ENCODE data around the gene TEX53.

TEX53 gene

DNA sequence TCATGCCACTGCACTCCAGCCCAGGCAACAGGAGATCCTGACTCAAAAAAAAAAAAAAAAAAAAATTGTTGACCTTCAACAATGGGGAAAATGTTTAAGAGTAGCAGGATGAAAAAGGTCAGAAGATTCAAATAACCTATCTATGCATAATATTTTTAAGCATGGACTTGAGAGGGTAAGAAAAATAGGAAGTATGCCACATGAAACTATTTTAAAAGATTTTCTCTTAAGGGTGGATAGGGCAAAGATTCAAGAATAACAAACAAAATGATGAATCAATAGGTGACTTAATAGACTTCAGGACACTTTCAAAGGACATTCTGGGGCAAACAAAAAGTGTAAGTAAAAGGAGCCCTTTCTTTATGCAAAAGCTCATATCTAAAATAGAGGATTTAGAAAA lies 21.2 kb upstream of the TEX53 start:
- DNase-seq (ENCODE audit: low spot score): no peak

DNA sequence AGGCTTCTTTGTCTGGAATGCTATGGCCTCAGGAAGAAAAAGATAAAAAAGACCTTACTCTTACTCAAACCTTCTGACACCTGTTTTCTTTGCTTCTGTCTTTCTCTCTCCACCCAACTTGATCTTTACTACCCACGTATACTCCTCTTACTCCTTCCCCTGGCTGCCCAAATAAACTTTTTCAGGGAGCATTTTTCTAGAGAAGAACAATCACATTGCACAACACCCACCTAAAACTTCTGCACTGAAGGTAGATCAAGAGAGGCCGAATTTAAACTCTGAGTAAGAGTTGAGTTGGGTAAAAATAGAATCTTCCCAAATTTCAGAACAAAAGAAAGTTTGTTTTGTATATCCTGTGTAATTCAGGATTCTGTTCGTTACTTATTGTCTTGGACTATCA lies 20.5 kb upstream of the TEX53 start:
- DNase-seq (ENCODE audit: low spot score): no peak

DNA sequence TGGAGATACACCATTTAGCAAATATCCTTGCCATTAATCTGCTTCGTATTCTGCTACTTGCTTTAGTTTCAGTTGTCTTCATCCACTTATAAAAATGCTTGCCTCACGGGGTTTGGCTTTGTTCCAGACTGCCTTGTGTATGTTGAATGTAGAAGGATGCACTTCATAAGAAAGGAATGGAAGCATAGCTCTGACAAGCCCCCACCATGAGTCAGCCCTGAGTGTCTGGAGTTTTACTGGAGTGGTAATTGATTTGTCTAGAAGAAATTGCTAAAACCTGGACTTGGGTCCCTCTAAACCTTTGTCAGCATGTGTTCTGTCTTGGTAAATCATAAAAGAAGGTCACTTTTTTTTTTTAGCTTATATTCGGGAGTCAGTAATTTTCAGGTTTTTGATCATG lies 19.8 kb upstream of the TEX53 start:
- no peak for DNase-seq (ENCODE audit: low spot score)

DNA sequence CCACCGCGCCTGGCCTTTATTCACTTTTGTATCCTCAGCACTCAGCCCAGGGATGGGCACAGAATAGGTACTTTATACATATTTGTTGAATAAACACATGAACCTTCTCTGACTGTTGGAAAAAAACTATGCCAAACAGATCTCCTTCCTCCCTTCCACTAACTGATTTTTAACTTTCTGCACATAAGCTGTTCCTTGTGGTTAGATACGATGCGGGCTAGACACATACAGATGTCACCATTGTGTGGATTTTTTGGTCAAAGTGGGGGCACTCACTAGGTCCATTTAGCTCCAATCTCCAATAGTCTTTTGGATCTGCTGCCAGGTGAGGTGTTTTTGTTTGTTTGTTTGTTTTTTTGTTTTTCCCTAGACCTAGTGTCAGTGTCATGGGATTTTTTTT lies 19.3 kb upstream of the TEX53 start:
- DNase-seq (ENCODE audit: low spot score): no peak

DNA sequence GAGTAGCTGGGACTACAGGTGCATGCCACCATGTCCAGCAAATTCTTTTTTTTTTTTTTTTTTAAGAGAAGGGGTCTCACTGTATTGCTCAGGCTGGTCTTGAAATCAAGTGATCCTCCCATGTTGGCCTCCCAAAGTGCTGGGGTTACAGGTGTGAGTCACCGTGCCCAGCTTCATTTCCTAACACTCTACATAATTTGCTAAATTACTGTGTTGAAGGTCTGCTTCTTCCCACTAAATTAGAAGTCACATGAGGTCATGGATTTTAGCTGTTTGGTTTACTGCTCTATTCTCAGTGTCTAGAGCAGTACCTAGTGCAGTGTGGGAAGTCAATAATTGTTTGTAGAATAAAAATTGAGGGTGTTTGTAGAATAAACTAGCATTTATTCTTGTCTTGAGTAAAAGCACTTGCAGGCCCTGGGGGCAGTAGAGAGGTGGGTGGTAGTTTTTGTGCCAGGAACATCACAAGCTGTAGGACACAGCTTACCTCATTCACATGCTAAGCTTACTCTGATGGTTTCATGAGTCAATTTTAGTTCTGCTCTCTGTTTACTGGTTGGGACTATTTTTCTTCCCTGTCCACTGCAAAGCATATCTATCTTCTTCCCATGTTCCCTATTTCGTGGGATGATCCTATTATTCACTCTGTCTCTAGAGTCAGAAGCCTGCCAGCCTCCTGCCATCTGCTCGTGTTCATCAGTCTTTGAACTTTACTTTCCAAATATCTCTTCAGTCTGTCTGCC lies 17.4 kb upstream of the TEX53 start:
- DNase-seq (ENCODE audit: low spot score): no peak

DNA sequence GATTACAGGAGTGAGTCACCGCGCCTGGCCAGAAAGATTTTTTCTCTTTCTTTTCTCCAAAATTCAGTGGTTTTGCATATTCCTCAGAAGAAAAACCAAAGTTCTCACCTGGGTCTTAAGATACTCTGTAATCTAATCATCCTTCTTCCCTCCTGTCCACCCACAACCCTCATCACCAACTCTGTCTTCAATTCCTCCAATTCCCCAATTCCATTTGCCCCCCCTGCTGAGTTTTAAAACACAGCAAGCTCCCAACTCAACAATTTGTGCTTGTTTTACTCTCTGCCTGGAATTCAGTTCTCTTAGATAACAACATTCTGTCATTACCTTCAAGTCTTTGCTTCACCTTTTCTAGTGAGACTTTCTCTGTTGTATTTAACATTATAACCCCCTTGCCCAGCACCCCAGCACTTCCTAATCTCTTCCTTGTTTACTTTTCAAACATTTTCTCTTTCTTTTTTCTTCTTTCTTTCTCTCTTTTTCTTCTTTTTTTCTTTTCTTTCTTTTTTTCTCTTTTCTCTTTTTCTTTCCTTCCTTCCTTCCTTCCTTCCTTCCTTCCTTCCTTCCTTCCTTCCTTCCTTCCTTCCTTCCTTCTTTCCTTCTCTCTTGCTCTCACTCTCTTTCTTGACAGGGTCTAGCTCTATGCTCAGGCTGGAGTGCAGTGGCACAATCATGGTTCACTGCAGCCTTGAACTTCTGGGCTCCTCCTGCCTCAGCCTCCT lies 16.6 kb upstream of the TEX53 start:
- DNase-seq (ENCODE audit: low spot score): no peak

DNA sequence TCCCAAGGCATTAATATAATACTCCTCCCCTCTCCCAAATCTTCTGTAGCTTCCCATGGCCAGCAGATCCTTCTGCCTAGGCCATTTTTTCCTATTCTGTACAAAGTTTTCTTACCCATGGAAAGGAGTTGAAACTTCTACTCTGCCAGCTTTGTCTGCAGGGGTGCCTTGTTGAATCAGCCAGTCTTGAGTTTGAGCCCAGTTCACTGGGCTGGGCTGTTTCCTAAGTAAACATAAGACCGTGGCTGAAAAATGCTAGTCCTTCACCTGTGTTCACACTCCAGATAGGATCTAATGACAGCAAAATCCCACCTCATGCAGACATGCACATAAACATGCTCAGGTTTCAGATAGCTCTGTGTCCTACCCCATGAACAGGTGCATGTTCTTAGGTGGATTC lies 14.0 kb upstream of the TEX53 start:
- DNase-seq (ENCODE audit: low spot score): no peak

DNA sequence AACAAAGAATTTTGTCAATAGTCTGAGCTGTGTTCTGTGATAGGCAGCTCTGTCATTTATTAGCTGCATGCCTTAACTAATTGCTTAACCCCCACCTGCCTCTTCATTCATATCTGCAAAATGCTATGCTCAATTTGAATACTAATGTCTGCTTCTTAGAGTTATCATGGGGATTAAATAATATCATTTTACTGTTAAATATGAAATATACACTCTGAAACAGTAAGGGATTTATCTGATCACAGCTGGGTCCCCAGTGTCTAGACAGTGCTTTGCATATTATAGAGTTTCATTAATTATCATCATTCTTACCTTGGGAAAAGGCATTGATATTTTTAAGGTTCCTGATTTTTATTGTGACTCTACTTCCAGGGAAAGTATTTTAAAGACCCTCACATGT lies 12.4 kb upstream of the TEX53 start:
- DNase-seq (ENCODE audit: low spot score): no peak

DNA sequence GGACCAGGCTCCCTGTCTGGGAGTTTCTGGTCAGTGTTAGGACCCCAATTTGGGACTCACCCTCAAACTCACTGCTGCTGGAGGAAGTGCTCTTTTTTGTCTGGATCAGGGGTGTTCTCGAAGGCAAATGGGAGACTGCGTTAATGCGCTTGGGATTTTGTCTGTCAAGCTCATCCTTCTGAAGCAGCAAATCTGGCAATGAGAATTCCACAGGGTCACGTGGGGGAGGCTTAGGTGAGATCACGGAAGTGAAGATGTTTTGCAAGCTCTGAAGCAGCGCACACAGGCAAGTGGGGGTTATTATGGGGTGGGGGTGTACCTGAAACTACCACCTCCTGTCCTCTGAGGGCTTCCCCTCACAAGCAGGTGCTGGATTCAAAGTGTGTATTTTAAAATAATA lies 10.5 kb upstream of the TEX53 start:
- DNase-seq (ENCODE audit: low spot score): no peak

DNA sequence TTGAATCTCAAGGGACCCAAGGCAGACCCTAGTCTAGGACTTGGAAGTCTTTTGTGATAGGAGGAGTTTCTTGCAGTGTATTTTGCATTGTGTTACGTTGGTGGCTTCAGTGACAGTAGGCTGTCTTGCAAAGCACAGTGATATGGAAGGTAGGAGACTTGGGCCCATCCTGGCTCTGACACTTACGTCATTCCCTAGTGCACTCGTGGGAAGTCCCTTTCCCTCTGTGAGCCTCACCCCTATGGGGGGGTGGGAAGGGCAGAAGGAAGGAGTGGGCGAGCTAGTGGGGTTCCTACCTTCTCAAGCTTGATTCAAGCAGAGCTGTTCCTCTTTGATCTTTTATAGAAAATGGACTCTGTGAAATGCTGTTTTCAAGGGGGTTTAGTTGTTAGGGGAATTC lies 9.2 kb upstream of the TEX53 start:
- DNase-seq (ENCODE audit: low spot score): no peak

DNA sequence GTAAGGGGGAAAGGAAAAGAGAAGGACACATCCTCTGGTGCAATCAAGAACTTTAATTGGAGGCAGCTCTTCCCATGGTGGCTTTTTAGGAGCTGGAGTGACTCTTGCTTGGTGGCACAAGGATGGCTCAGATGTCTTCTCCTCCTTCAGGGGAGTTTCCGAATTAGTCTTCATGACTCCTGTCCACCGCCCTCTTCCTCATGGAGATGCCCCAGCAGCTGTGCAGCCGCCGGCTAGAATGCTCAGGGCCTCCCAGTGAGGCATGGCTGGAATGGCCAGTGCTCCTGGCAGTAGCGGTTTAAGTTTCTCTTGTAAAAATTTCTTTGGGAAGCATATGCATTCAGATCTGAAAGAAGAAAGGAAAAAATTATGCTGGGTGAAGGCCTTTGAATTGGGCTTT lies 8.8 kb upstream of the TEX53 start:
- no peak for DNase-seq (ENCODE audit: low spot score)

DNA sequence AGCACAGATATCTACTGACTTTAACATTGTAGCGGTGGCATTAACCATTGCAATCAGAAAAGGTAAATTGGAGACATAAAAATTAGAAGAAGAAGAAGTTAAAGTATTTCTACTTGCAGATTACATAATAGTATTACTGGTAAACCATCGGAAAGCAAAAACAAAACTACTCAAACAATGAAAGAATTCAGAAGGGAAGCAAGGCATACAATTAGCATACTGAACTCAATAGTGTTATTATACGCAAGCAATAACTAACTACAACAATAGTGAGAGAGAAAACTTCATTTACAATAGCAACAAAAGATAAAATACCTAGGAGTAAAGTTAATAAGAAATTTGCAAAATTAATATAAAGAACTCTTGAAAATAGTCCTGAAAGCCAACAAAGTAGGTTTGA lies 6.6 kb upstream of the TEX53 start:
- DNase-seq (ENCODE audit: low spot score): no peak

DNA sequence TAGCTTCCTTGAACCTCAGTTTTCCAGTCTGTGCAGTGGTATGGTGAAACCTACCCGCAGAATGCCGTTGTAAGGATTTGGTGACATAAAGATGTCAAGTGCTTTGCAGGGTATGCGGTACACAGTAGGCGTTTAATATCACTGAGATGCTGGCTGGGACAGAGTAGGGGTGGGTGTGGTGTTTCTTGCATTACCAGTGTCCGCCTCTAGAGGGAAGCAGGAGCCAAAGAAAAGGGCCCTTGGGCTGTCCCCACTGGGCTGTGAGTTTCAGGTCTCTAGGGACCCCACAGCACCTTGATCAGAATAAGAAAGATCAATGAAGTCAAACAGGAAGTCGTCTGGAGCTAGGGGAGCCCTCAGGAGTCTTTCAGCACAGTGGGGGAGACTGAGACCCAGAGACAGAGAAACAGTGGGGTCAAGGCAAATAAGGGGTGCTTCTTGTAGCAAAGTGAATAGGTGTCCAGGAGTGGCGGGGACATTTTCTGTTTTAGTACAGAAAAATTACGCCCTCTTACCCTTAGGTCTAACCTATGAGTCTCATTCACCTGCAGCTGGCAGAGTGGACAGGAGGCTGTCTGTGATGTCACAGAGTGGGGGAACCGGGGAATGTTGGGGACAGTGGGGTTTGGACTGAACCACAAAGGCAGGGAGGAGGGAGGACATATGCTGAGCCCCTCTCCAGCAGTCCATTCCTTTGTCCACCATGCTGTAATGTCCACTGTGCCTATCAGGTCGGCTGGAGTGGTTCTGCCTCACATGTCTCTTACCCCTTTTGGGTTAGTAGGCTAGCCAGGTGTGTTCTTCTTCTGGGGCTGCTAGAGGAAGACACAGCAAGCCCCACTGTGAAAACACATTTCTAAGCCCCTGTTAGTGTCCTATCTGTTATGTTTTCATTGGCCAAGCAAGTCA lies 4.7 kb upstream of the TEX53 start:
- DNase-seq (ENCODE audit: low spot score): peak; percentile 74

DNA sequence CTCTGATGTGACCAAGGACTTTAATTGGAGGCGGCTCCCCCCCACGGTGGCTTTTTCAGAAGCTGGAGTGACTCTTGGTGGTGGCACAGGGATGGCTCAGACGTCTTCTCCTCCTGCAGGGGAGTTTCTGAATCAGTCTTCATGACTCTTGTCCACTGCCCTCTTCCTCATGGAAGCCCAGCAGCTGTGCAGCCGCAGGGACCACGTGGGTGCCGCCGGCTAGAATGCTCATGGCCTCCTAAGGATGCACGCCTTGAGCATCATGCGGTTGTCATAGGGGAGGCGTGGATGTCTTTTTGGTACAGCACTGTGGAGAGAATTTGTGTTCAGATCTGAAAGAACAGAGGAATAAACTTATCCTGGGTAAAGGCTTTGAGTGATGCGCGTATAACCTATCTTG lies 1.3 kb downstream of the TEX53 start:
- DNase-seq (ENCODE audit: low spot score): no peak

DNA sequence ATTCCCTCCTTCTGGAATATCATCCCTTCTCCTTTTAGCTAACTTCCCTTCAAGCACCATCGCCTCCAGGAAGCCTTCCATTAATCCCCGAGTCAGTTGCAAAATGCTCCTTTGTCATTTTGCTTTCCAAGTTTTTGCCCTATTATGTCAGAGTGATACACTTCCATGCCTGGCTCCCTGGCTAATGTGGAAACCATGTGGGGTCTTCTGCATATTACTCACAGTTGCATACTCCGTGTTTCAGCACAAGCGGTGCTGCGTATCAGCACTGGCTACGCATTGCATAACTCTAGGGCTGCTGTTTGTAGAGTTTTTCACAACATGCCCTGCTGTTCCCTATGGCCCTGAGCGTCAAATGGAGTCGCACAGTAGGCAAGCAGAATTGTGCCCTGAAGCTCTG lies 1.9 kb downstream of the TEX53 start:
- DNase-seq (ENCODE audit: low spot score): no peak

DNA sequence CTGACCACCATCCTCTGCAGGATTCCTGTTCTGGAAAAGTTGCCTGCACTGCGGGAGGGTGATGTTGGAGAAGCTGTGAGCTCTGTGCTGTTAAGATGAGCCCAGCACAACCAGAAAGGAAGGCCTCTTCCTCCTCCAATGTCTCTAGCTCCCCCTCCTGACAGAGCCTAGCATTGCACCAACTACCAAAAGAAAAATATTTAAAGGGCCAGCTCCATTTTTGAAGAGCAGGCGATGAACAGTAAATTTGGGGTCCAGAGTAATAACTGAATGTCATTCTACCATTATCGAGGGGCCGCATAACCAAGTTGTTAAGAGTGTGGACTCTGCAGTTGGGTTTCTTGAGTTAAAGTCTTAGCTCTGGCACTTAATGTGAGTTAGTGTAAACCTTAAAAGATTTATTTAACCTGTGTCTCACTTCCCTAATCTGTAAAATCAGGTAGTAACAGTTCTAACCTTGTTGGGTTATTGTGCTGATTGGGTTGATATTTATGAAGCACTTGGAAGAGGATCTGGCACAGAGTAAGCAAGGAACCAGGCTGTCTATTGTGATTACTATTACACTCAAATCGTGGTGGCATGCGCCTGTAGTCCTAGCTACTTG lies 3.9 kb downstream of the TEX53 start:
- peak; percentile 89 for DNase-seq (ENCODE audit: low spot score)

DNA sequence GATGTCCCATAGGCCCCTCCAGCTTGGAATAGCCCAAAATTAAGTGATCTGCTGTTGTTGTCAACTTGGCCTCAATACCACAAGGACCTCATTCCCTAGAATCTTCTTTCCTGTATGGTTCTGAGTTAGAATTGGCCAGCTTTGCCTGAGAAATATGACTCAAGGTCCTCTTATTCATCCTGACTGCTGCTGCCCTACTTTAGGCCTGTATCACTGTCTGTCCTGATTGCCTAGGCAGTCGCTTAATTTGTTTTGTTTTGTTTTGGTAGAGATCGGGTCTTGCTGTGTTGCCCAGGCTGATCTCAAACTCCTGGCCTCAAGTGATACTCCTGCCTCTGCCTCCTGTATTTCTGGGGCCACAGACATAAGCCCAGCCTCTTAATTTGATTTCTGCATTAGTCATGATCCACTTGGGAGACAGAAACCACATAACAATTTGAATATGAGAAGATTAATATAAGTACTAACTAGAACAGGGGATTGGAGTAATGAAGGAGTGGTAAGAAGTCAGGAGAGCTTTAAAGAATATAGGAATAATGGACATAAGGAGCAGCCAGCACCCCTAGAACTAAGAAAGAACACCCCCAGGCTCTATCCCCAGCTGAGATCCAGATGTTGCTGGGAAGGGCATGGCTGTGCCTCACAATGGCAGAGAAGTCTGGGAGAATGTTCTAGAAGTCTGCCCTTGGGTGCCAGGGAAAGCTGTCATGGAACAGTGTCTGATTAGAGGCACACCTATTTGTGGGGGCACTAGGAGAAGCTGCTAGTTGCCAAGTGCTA lies 4.6 kb downstream of the TEX53 start:
- DNase-seq (ENCODE audit: low spot score): no peak

DNA sequence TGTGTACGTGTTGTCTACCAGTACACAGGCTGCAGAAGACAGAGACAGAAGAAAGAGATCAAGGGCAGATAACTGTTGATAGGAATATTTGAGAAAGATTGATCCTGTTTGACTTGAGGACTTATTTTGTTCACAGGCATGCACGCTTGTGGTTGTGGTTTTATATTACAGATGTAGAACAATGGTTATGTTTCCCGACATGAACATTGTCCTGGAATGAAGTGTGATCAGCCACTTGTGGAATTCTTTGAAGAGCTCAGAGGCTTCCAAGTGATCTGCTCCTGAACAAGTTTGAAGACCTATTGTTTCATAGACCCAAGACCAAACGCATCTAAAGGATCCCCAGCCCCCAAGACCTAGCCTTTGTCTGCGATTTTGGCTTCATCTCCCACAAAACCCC lies 13.7 kb downstream of the TEX53 start:
- no peak for DNase-seq (ENCODE audit: low spot score)

DNA sequence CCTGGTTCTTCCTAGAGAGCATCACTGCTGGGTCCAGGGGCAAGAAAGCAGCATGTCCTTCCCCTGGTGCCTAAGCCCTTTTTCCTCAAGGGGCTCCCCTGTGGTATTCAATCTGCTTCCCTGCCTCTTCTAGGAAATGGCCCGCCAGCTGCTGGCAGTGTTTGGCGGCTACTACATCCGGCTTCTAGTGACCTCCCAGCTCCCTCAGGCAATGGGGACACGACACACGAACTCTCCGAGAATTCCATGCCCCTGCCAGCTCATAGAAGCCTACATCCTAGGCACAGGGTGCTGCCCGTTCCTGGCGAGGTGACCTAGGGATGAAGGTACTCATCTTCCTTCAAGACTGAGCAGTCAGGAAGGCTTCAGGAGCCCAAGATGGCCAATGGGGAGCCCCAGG lies 14.6 kb downstream of the TEX53 start:
- no peak for DNase-seq (ENCODE audit: low spot score)

DNA sequence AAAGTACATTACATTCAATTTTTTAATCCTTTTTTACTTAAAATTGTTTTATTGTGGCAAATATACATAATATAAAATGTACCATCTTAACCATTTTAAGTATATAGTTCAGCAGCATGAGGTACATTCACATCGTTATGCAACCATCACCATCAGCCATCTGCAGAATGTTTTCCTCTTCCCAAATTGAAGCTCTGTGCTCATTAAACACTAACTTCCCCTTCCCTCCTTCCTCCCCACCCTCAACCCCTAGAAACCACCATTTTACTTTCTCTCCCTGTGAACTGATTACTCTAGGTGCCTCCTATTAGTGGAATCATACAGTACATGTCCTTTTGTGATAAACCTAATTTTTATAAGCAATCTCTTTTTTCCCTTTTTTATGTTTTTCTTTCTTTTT lies 15.6 kb downstream of the TEX53 start:
- DNase-seq (ENCODE audit: low spot score): no peak

DNA sequence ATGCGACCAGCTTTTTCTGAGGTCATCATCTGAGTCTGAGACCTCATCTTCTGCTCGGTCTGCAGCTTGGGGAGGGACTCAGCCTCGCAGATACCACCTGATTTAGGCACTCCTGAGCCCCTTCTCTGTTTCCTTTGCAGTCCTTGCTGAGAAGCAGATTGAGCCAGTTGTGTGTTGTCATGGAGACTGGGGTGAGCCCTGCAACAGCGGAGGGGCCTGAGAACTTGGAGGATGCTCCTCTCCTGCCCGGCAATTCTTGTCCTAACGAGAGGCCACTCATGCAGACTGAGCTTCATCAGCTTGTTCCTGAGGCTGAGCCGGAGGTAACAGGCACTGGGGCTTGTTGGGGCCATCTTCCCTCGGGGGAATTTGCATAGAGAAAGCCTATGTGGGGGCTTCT lies 19.2 kb downstream of the TEX53 start:
- no peak for DNase-seq (ENCODE audit: low spot score)

DNA sequence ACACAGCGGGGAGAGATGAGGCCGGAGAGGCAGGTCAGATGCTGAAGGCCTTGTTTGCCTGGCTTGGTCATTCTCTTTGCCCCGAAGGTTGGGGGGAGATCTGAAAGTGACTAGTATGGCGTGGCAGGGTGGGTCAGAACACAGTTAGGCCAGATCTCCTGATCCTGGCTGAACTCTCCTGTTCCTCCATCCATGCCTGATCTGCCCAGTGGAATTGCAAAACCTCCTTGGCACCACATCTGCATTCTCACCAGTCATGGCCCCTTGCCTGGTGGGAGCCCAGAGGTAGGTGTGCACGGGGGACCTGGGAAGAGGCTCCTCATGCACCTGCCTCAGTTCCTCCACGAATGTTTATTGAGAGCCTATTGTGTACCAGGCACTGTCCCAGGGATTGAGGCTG lies 23.2 kb downstream of the TEX53 start:
- DNase-seq (ENCODE audit: low spot score): no peak

Data from NAMALWA (cell line).